ENCODE data around the gene CBY2.

CBY2 gene

GRCh38 chr13:45721203-45721731 is 19.1 kb downstream of the CBY2 start:
- no peak overlapping the region for H3K27ac ChIP-seq (ENCODE audit: poor library complexity, severe bottlenecking)
- no peaks in the 10 kb centered on the region for H3K27me3 ChIP-seq (ENCODE audit: insufficient read depth, poor library complexity, severe bottlenecking)
- H3K9me3 ChIP-seq (ENCODE audit: severe bottlenecking) = no peaks in the 10 kb centered on the region
- no peak overlapping the region for H3K4me3 ChIP-seq (ENCODE audit: severe bottlenecking)
- no peaks in the 10 kb centered on the region for H3K4me1 ChIP-seq (ENCODE audit: insufficient read depth, poor library complexity, severe bottlenecking)
- H3K36me3 ChIP-seq (ENCODE audit: low read depth) = no peaks in the 10 kb centered on the region
- TF ChIP-seq CTCF (IDR thresholded peaks at IDR 0.05; ENCODE audit: poor library complexity, severe bottlenecking) = no peak
- ATAC-seq (ENCODE audit: low read depth) (no peak), DNase-seq (ENCODE audit: low spot score) (no peak)

GRCh38 chr13:45723798-45724197 is 21.7 kb downstream of the CBY2 start:
- Histone ChIP-seq H3K4me1 (ENCODE audit: insufficient read depth, poor library complexity, severe bottlenecking) (no peaks in the 10 kb centered on the region), H3K4me3 (ENCODE audit: severe bottlenecking) (no peak overlapping the region), H3K27ac (ENCODE audit: poor library complexity, severe bottlenecking) (no peak overlapping the region), H3K27me3 (ENCODE audit: insufficient read depth, poor library complexity, severe bottlenecking) (no peaks in the 10 kb centered on the region), H3K36me3 (ENCODE audit: low read depth) (no peaks in the 10 kb centered on the region), H3K9me3 (ENCODE audit: severe bottlenecking) (no peaks in the 10 kb centered on the region)
- DNase-seq (ENCODE audit: low spot score) (no peak), ATAC-seq (ENCODE audit: low read depth) (no peak)
- no peak for TF ChIP-seq CTCF (IDR thresholded peaks at IDR 0.05; ENCODE audit: poor library complexity, severe bottlenecking)

GRCh38 chr13:45728759-45729158 is 26.6 kb downstream of the CBY2 start:
- Histone ChIP-seq H3K36me3 (ENCODE audit: low read depth) (no peaks in the 10 kb centered on the region), H3K27ac (ENCODE audit: poor library complexity, severe bottlenecking) (no peak overlapping the region), H3K4me3 (ENCODE audit: severe bottlenecking) (no peak overlapping the region), H3K27me3 (ENCODE audit: insufficient read depth, poor library complexity, severe bottlenecking) (no peaks in the 10 kb centered on the region), H3K4me1 (ENCODE audit: insufficient read depth, poor library complexity, severe bottlenecking) (no peaks in the 10 kb centered on the region), H3K9me3 (ENCODE audit: severe bottlenecking) (no peaks in the 10 kb centered on the region)
- TF ChIP-seq CTCF (IDR thresholded peaks at IDR 0.05; ENCODE audit: poor library complexity, severe bottlenecking) = peak; percentile 51
- DNase-seq (ENCODE audit: low spot score) (no peak), ATAC-seq (ENCODE audit: low read depth) (peak; percentile 40; the same call in 2 of the 3 replicates)

- TF ChIP-seq CTCF (IDR thresholded peaks at IDR 0.05; ENCODE audit: poor library complexity, severe bottlenecking) = no peak
- Histone ChIP-seq H3K36me3 (ENCODE audit: low read depth) (no peaks in the 10 kb centered on the region), H3K4me1 (ENCODE audit: insufficient read depth, poor library complexity, severe bottlenecking) (no peaks in the 10 kb centered on the region), H3K9me3 (ENCODE audit: severe bottlenecking) (no peaks in the 10 kb centered on the region), H3K27ac (ENCODE audit: poor library complexity, severe bottlenecking) (no peak overlapping the region), H3K4me3 (ENCODE audit: severe bottlenecking) (no peak overlapping the region), H3K27me3 (ENCODE audit: insufficient read depth, poor library complexity, severe bottlenecking) (no peaks in the 10 kb centered on the region)
- DNase-seq (ENCODE audit: low spot score) (no peak), ATAC-seq (ENCODE audit: low read depth) (no peak)
Observed at GRCh38 chr13:45731455-45731854, 29.3 kb downstream of the CBY2 start.

- Histone ChIP-seq H3K36me3 (ENCODE audit: low read depth) (no peaks in the 10 kb centered on the region), H3K4me3 (ENCODE audit: severe bottlenecking) (no peak overlapping the region), H3K27ac (ENCODE audit: poor library complexity, severe bottlenecking) (no peak overlapping the region), H3K27me3 (ENCODE audit: insufficient read depth, poor library complexity, severe bottlenecking) (no peaks in the 10 kb centered on the region), H3K9me3 (ENCODE audit: severe bottlenecking) (no peaks in the 10 kb centered on the region), H3K4me1 (ENCODE audit: insufficient read depth, poor library complexity, severe bottlenecking) (no peaks in the 10 kb centered on the region)
- no peak for DNase-seq (ENCODE audit: low spot score)
- TF ChIP-seq CTCF (IDR thresholded peaks at IDR 0.05; ENCODE audit: poor library complexity, severe bottlenecking) = no peak
- ATAC-seq (ENCODE audit: low read depth) = no peak
Observed at GRCh38 chr13:45732916-45733315, 30.8 kb downstream of the CBY2 start.
